HFFc6 (cell line): Measurements from ENCODE around the gene FBXO42. TPM values are rescaled to one million over a fixed set of nuclear protein-coding genes. Genes with fewer than 3 reads are reported as not detected.
"Not testable (repeated sequence)": the region's sequence is repeated elsewhere in the genome, so short reads cannot be mapped to it uniquely, and the experiment has no call there.

Experiments used
- DNase-seq: peaks from one replicate; pipeline ENCODE4 v3.0.0-alpha.2; 2018
- H3K27ac Mint-ChIP-seq: 2 replicates; pipeline ENCODE4 v1.8.0; 2020; ENCODE audit warnings: mild to moderate bottlenecking, mixed read lengths
- H3K27me3 Mint-ChIP-seq: 2 replicates; pipeline ENCODE4 v1.8.0; 2021; ENCODE audit warnings: mild to moderate bottlenecking, moderate library complexity, mixed read lengths; ENCODE audit not compliant: insufficient read depth
- H3K36me3 Mint-ChIP-seq: 2 replicates; pipeline ENCODE4 v1.8.0; 2021; ENCODE audit warnings: low read depth, mixed read lengths
- H3K4me1 Mint-ChIP-seq: 2 replicates; pipeline ENCODE4 v1.8.0; 2020; ENCODE audit warnings: low read depth, mixed read lengths
- H3K4me3 Mint-ChIP-seq: 2 replicates; pipeline ENCODE4 v1.8.0; 2020; ENCODE audit warnings: mild to moderate bottlenecking, moderate library complexity, mixed read lengths
- H3K9me3 Mint-ChIP-seq: 2 replicates; pipeline ENCODE4 v1.8.0; 2020; ENCODE audit warnings: mild to moderate bottlenecking, mixed read lengths
- CTCF ChIP-seq: fragments of 200-600 bp; sonication (generic); IDR thresholded peaks from 2 replicates; pipeline ENCODE4 v1.5.0; 2021; ENCODE audit warnings: antibody characterized with exemption, mild to moderate bottlenecking
- total RNA-seq, 6 experiments: library from RNA; stranded (reverse); fragmentation: NEBNext Ultra II Directional; extraction: Animal tissue kit (Norgen Biotek cat#: 25700); gene quantifications; 2 replicates in 1 of 6; 3 replicates in 5 of 6; pipeline ENCODE4 v1.2.3, GENCODE V29; 2021

Gene FBXO42
- total RNA-seq, 6 experiments from 2014 or later = 11.5 to 15.2 (median 13.4) TPM

- Mint-ChIP-seq H3K27me3 (peaks cover 8% of the 10 kb centered on the region; the same call in 1 of the 2 replicates), H3K27ac (no peak overlapping the region; the same call in 1 of the 2 replicates), H3K9me3 (no peaks in the 10 kb centered on the region), H3K4me3 (no peak overlapping the region), H3K4me1 (peaks cover 41% of the 10 kb centered on the region), H3K36me3 (peaks cover 27% of the 10 kb centered on the region)
- no peak for DNase-seq
- TF ChIP-seq CTCF = no peak
Observed at GRCh38 chr1:16247441-16247840, 104.8 kb downstream of the FBXO42 start.

DNA sequence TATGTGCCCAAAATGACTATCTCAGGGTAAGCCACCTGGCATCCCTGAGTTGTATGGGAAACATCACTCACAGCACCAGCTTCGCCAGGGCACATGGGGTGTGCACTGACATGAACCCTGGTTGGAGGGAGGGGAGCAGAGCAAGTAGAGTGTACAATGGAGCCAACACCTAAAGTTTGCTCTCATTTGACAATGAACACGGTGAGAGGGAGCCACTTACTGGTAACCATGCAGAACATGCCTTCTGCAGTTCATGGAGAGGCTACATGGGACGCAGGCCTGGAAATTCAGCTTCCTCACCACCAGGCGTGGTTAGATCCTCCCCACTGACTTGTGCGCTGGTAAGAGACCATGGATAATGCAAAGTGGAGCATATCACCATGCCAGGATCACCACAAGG, 105.3 kb downstream of the FBXO42 start:
- Mint-ChIP-seq H3K27ac (peak overlapping the region; percentile 20; the same call in 1 of the 2 replicates), H3K4me1 (peaks cover 41% of the 10 kb centered on the region), H3K36me3 (peaks cover 24% of the 10 kb centered on the region), H3K27me3 (peaks cover 8% of the 10 kb centered on the region; the same call in 1 of the 2 replicates), H3K4me3 (no peak overlapping the region), H3K9me3 (no peaks in the 10 kb centered on the region)
- no peak for TF ChIP-seq CTCF
- no peak for DNase-seq

DNA sequence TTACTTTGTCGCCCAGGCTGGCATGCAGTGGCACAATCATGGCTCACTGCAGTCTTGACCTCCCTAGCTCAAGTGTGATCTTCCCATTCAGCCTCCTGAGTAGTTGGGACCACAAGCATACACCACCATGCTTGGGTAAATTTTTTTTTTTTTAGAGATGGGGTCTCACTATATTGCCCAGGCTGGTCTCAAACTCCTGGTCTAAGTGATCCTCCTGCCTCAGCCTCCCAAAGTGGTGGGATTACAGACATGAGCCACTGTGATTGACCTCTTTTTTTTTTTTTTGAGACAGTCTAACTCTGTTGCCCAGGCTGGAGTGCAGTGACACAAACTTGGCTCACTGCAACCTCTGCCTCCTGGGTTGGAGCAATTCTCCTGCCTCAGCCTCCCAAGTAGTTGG, 106.0 kb downstream of the FBXO42 start:
- H3K36me3 Mint-ChIP-seq = peaks cover 18% of the 10 kb centered on the region
- not testable (repeated sequence) for DNase-seq, H3K27ac Mint-ChIP-seq

DNA sequence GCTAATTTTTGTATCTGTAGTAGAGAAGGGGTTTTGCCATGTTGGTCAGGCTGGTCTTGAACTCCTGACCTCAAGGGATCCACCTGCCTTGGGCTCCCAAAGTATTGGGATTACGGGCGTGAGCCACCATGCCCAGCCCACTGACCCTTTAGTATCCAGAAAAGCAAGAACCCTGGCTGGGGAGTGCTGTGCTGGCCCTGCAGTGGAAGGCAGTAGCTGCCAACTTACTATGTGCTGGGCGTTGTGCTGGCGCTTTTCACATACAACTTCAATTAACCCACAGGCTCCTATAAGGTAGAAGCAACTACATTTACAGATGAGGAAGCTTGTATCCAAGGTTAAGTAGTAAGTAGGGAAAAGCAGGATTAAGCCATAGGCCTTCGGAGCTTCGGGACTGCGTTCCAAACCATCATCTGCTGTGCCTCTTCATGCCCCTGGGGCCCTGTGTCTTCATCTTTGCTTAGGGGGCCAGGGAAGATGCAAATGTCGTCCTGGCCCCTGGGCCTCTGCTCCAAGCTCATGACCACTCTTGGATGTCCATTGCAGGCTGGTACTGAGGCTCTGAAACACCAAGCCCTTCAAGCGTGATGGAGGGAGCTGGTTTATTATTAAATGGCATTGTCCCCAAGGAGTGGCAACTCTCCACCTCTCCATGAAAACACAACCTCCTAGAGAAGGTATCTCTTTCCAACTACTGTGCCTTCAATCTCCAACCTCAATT, 106.6 kb downstream of the FBXO42 start:
- peaks cover 38% of the 10 kb centered on the region for H3K4me1 Mint-ChIP-seq
- TF ChIP-seq CTCF = no peak
- H3K9me3 Mint-ChIP-seq = no peaks in the 10 kb centered on the region
- H3K36me3 Mint-ChIP-seq = peaks cover 15% of the 10 kb centered on the region
- no peak overlapping the region for H3K27ac Mint-ChIP-seq
- peaks cover 8% of the 10 kb centered on the region; the same call in 1 of the 2 replicates for H3K27me3 Mint-ChIP-seq
- H3K4me3 Mint-ChIP-seq = no peak overlapping the region
- no peak for DNase-seq

More for the DNA sequence above, 106.0 kb downstream of the FBXO42 start:
- peaks cover 41% of the 10 kb centered on the region for H3K4me1 Mint-ChIP-seq
- not testable (repeated sequence) for H3K27me3 Mint-ChIP-seq, H3K4me3 Mint-ChIP-seq, H3K9me3 Mint-ChIP-seq

DNA sequence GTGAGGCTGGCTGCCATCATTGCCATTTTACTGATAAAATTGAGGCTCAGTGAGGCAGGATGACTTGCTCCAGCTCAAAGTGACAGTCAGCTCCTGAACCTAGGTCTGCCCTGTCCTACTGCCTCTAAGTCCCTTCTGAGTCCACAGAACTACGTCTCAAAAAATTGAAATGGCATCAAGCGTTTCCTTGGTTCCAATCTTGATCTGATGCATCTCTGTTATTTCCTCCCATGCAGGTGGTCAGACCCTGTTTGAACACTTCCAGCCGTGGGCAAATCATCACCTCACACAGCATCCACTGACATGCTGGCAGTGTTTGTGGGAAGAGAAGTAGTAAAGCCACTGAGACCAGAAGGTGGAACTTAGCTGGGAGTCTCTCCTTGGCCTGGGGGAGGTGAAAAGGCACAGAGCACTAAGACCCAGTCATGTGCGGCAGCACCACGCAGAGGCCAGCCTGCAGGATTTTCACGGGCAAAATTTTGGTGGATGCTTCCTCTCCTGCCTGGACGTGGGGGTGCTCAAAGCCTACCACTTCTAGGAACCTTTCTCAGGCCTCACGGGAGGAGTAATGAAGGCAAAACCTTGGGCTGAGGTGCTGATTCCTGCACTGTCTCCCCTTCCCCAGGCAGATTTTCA, 107.5 kb downstream of the FBXO42 start:
- Mint-ChIP-seq H3K36me3 (peaks cover 10% of the 10 kb centered on the region), H3K9me3 (no peaks in the 10 kb centered on the region), H3K27ac (no peak overlapping the region), H3K27me3 (peaks cover 8% of the 10 kb centered on the region; the same call in 1 of the 2 replicates), H3K4me1 (peaks cover 29% of the 10 kb centered on the region), H3K4me3 (no peak overlapping the region)
- TF ChIP-seq CTCF = peak; percentile 42
- no peak for DNase-seq
